Liver (tissue), 9 donors: ENCODE results near the gene SMPDL3A. TPM values are rescaled to one million over a fixed set of nuclear protein-coding genes. Genes with fewer than 3 reads are reported as not detected.

Source experiments
- DNase-seq: peaks from one replicate; pipeline ENCODE4 v3.0.0-alpha.2; 2017; ENCODE audit warnings: low spot score
- H3K27ac ChIP-seq, 2 donors: one replicate each; pipeline ENCODE4 v1.7.0; 2013; ENCODE audit warnings: inconsistent platforms in 2 of 2, low read length in 2 of 2, control low read depth in 1 of 2, low read depth in 1 of 2, mild to moderate bottlenecking in 1 of 2
- H3K27me3 ChIP-seq, 4 donors: one replicate each; pipeline versions ENCODE4 v1.6.1 to v1.7.0; 2013; ENCODE audit warnings: low read length in 3 of 4, inconsistent platforms in 1 of 4, mild to moderate bottlenecking in 1 of 4, moderate library complexity in 1 of 4; ENCODE audit not compliant: control insufficient read depth in 4 of 4, insufficient read depth in 4 of 4
- H3K36me3 ChIP-seq, 4 donors: one replicate each; pipeline versions ENCODE4 v1.6.1 to v1.7.0; 2013; ENCODE audit warnings: low read length in 3 of 4, mild to moderate bottlenecking in 3 of 4, low read depth in 1 of 4, moderate library complexity in 1 of 4; ENCODE audit not compliant: control insufficient read depth in 4 of 4, insufficient read depth in 3 of 4
- H3K4me1 ChIP-seq, 4 donors: one replicate each; pipeline versions ENCODE4 v1.6.1 to v1.7.0; 2013; ENCODE audit warnings: low read length in 3 of 4, mild to moderate bottlenecking in 3 of 4, moderate library complexity in 1 of 4; ENCODE audit not compliant: control insufficient read depth in 4 of 4, insufficient read depth in 4 of 4
- H3K4me3 ChIP-seq, 3 donors: one replicate each; pipeline versions ENCODE4 v1.6.1 to v1.7.0; 2013; ENCODE audit warnings: low read length in 3 of 3, control low read depth in 1 of 3, low read depth in 1 of 3, mild to moderate bottlenecking in 1 of 3
- H3K9ac ChIP-seq, 2 donors: one replicate each; pipeline ENCODE4 v1.7.0; 2013; ENCODE audit warnings: low read length in 2 of 2, mild to moderate bottlenecking in 2 of 2, moderate library complexity in 2 of 2, control low read depth in 1 of 2, low read depth in 1 of 2
- H3K9me3 ChIP-seq, 4 donors: one replicate each; pipeline versions ENCODE4 v1.6.1 to v1.7.0; 2013; ENCODE audit warnings: low read length in 3 of 4; ENCODE audit not compliant: control insufficient read depth in 4 of 4
- ATF3 ChIP-seq: IDR thresholded peaks from 2 replicates; pipeline ENCODE4 v1.6.1; 2016; ENCODE audit warnings: antibody characterized with exemption
- CTCF ChIP-seq: fragments of 150-350 bp; IDR thresholded peaks from 2 replicates; pipeline ENCODE4 v1.5.1; 2017; ENCODE audit warnings: improper control_type of control experiment, low read depth, low read length; ENCODE audit not compliant: missing input control
- EGR1 ChIP-seq, 2 donors: IDR thresholded peaks; 2 replicates each; pipeline ENCODE4 v1.6.1; 2016 to 2018; ENCODE audit warnings: antibody characterized with exemption in 2 of 2, low read depth in 2 of 2
- FOXA1 ChIP-seq: IDR thresholded peaks from 2 replicates; pipeline ENCODE4 v1.6.1; 2016; ENCODE audit warnings: antibody characterized with exemption
- FOXA2 ChIP-seq: IDR thresholded peaks from 2 replicates; pipeline ENCODE4 v1.6.1; 2016; ENCODE audit warnings: antibody characterized with exemption
- GABPA ChIP-seq, 2 donors: IDR thresholded peaks in 1 of 2; conservative IDR thresholded peaks in 1 of 2; 2 replicates each; pipeline ENCODE4 v1.6.1; 2016; ENCODE audit warnings: antibody characterized with exemption in 2 of 2, mild to moderate bottlenecking in 1 of 2, moderate library complexity in 1 of 2
- HNF4A ChIP-seq, 2 donors: conservative IDR thresholded peaks; 2 replicates each; pipeline ENCODE4 v1.6.1; 2016; ENCODE audit warnings: antibody characterized with exemption in 2 of 2, mild to moderate bottlenecking in 2 of 2
- HNF4G ChIP-seq: IDR thresholded peaks from 2 replicates; pipeline ENCODE4 v1.6.1; 2016; ENCODE audit warnings: antibody characterized with exemption
- JUND ChIP-seq, 2 donors: IDR thresholded peaks; 2 replicates each; pipeline ENCODE4 v1.6.1; 2016; ENCODE audit warnings: antibody characterized with exemption in 2 of 2
- MAX ChIP-seq: IDR thresholded peaks from 2 replicates; pipeline ENCODE4 v1.6.1; 2016; ENCODE audit warnings: antibody characterized with exemption
- NR2F2 ChIP-seq: IDR thresholded peaks from 2 replicates; pipeline ENCODE4 v1.6.1; 2016; ENCODE audit warnings: antibody characterized with exemption
- RAD21 ChIP-seq, 2 donors: IDR thresholded peaks; 2 replicates each; pipeline ENCODE4 v1.6.1; 2016; ENCODE audit warnings: antibody characterized with exemption in 2 of 2, mild to moderate bottlenecking in 2 of 2
- REST ChIP-seq: IDR thresholded peaks from 2 replicates; pipeline ENCODE4 v1.6.1; 2016; ENCODE audit warnings: antibody characterized with exemption, mild to moderate bottlenecking
- RXRA ChIP-seq, 2 donors: IDR thresholded peaks; 2 replicates each; pipeline ENCODE4 v1.6.1; 2017 to 2018; ENCODE audit warnings: antibody characterized with exemption in 2 of 2, mild to moderate bottlenecking in 1 of 2
- SP1 ChIP-seq: IDR thresholded peaks from 2 replicates; pipeline ENCODE4 v1.6.1; 2018; ENCODE audit warnings: antibody characterized with exemption, mild to moderate bottlenecking
- TAF1 ChIP-seq: conservative IDR thresholded peaks from 2 replicates; pipeline ENCODE4 v1.6.1; 2016; ENCODE audit warnings: antibody characterized with exemption, mild to moderate bottlenecking
- YY1 ChIP-seq: IDR thresholded peaks from 2 replicates; pipeline ENCODE4 v1.6.1; 2016; ENCODE audit warnings: antibody characterized with exemption, mild to moderate bottlenecking
- ZBTB33 ChIP-seq: IDR thresholded peaks from 2 replicates; pipeline ENCODE4 v1.6.1; 2016; ENCODE audit warnings: antibody characterized with exemption
- WGBS: extraction: QIAGEN DNeasy Blood & Tissue Kit; methylation state at CpG from one replicate; pipeline ENCODE4 v1.1.7; 2013; 5-methylcytosine and 5-hydroxymethylcytosine counted together
- polyA plus RNA-seq, 2 donors: library from polyadenylated mRNA; stranded (reverse) in 1 of 2; unstranded in 1 of 2; fragments of 200-250 nt in 1 of 2; fragments of >200 nt in 1 of 2; fragmentation: Nextera tagmentation in 1 of 2; extraction: Ambion mirVana in 1 of 2; gene quantifications; one replicate each; pipeline versions ENCODE4 v1.2.1 to v1.2.3, GENCODE V29; 2013 to 2015
- total RNA-seq, 2 donors: library from RNA; depleted of rRNA; stranded (reverse); fragments of >200 nt; gene quantifications; one replicate each; pipeline ENCODE4 v1.2.3, GENCODE V29; 2014
- donor health status: healthy.
- donor health status: healthy.
- donor health status: healthy.
- donor health status: healthy.
- donor health status: healthy.

The SMPDL3A gene
- total and polyA plus RNA-seq, 4 donors = 17.3 to 61.4 (median 32.3) TPM

GRCh38 chr6:122780114-122780513 is 8.9 kb upstream of the SMPDL3A start:
- Histone ChIP-seq H3K27ac (no peak overlapping the region), H3K9ac (no peak overlapping the region)

More at GRCh38 chr6:122780114-122780513, 8.9 kb upstream of the SMPDL3A start:
- Histone ChIP-seq H3K4me1 (no peaks in the 10 kb centered on the region), H3K36me3 (no peaks in the 10 kb centered on the region), H3K4me3 (no peak overlapping the region), H3K27me3 (no peaks in the 10 kb centered on the region), H3K9me3 (no peaks in the 10 kb centered on the region)
- WGBS = 53% methylated on average over 5 of the region's 5 CpGs
- DNase-seq = no peak
- TF ChIP-seq RAD21 (IDR thresholded peaks at IDR 0.05) = no peak
- no peak for TF ChIP-seq REST
- no peak for TF ChIP-seq HNF4G
- no peak for TF ChIP-seq NR2F2
- TF ChIP-seq RXRA (IDR thresholded peaks at IDR 0.05) = no peak
- no peak for TF ChIP-seq FOXA2
- TF ChIP-seq TAF1 = no peak
- no peak for TF ChIP-seq SP1
- no peak for TF ChIP-seq YY1
- TF ChIP-seq JUND (IDR thresholded peaks at IDR 0.05) = no peak
- TF ChIP-seq EGR1 (IDR thresholded peaks at IDR 0.05; ENCODE audit: low read depth in 2 of 2) = no peak
- TF ChIP-seq ATF3 = no peak
- no peak for TF ChIP-seq ZBTB33
- TF ChIP-seq FOXA1 = no peak
- TF ChIP-seq GABPA (IDR thresholded peaks at IDR 0.05 in 1 of 2, conservative IDR thresholded peaks at IDR 0.05 in 1 of 2) = no peak
- TF ChIP-seq MAX = no peak
- no peak for TF ChIP-seq HNF4A (conservative IDR thresholded peaks at IDR 0.05)
- no peak for TF ChIP-seq CTCF
